GM19467 (cell line): ENCODE measurements around the gene CRTAC1.
A peak's percentile ranks its signal among the peaks of the same experiment; 100 is the strongest.

ENCODE experiments used
- ATAC-seq: cut with Tn5 transposase; IDR thresholded peaks from one replicate; pipeline ENCODE4 v1.9.1; 2021; ENCODE audit warnings: mild to moderate bottlenecking, moderate library complexity; ENCODE audit not compliant: unreplicated experiment

CRTAC1 gene

DNA sequence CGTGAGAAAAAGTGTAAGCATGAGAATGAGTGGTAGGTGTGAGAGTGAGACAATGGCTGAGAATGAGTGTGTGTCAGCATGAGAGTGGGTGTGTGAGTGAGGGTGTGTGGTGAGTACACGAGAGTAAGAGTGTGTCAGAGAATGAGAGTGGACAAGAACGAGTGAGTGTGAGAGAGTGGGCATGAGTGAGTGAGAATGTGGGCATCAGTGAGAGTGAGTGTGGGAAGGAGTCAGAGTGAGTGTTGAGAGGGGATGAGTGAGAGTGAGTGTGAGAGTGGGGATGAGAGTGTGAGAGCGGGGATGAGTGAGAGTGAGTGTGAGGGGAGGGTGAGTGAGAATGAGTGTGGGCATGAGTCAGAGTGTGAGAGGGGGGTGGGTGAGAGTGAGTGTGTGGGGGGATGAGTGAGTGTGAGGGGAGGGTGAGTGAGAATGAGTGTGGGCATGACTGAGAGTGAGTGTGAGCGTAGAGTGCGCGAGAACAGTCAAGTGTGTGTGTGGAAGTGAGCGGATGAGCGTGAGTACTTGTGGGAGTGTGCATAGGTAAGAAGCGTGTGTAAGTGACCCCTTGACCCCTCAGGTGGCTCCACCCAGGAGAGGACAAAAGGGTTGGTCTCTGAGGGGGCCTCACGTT, 105.0 kb downstream of the CRTAC1 start:
- no peak for ATAC-seq

GRCh38 chr10:97924678-97925077, 105.7 kb downstream of the CRTAC1 start:
- no peak for ATAC-seq

GRCh38 chr10:97923476-97923875, 106.9 kb downstream of the CRTAC1 start:
- ATAC-seq = no peak

GRCh38 chr10:97923057-97923456, 107.4 kb downstream of the CRTAC1 start:
- ATAC-seq = no peak

DNA sequence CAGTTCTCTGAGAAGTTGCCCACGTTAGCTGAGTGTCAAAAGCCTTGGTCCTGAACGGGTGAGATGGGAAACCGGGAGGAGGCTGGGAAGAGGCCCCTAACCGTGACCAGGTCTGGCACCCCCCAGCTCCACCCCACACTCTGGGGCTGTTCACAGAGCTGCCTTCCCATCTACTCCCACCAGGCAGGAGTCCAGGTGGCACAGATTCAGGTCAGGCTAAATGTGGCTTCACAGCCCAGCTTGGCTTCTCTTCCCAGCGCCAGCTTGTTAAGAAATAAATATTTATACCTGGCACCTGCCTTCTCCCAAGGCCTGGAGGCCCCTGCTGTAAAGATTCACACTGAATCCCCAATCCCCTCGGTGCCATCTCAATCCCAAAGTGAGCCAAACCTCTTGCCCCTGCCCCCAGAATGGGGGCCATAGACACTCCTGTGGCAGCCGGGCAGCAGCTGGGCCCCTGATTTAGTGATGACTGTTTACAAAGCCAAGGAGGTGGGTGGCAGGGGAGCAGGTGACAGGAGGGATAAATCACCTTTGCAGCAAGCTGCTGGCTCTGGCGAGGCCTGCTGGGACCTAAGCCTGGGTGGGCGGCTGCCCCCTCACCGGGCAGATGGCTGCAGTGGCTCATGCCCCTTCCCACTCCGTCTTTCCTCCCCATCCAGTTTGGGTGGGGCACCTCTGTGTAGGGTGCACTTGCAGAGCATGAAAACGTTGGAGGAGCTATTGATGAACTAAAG, 108.2 kb downstream of the CRTAC1 start:
- no peak for ATAC-seq

- ATAC-seq = no peak
Observed at GRCh38 chr10:97921581-97922021, 108.8 kb downstream of the CRTAC1 start.

DNA sequence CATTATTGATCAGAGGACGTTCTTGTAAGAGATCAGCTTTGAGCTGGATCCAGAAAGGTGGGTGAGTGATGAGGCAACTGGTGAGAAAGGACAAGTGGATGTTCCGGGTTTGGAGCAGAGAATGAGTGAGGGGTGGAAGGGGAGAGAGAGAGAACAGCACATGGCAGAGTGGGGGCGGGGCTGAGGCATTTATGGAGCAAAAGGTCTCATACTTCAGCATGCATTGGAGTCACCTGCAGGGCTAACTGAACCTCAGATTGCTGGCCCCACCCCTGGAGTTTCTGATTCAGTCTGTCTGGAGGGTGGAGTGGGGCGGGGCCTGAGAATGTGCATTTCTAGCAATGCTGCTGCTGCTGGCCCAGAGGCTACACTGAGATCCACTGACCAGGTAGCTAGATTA, 109.6 kb downstream of the CRTAC1 start:
- no peak for ATAC-seq

DNA sequence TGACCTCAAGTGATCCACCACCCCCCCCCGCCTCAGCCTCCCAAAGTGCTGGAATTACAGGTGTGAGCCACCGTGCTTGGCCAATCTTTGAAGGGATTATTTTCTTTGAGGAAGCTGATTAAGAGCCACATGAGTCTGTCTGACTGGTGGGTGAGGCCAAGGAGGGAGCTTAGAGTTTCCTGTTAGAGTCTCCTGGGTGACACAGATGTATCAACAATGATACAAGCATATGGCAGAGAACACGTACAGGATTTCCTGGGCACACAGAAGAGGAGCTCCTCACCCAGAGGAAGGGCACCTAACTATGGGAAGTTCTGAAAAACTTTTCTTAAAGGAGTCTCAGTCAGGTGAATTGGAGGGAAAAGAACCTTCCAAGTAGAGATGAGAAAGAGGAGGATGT, 111.4 kb downstream of the CRTAC1 start:
- no peak for ATAC-seq

- ATAC-seq = no peak
Observed at GRCh38 chr10:97916586-97916985, 113.8 kb downstream of the CRTAC1 start.

DNA sequence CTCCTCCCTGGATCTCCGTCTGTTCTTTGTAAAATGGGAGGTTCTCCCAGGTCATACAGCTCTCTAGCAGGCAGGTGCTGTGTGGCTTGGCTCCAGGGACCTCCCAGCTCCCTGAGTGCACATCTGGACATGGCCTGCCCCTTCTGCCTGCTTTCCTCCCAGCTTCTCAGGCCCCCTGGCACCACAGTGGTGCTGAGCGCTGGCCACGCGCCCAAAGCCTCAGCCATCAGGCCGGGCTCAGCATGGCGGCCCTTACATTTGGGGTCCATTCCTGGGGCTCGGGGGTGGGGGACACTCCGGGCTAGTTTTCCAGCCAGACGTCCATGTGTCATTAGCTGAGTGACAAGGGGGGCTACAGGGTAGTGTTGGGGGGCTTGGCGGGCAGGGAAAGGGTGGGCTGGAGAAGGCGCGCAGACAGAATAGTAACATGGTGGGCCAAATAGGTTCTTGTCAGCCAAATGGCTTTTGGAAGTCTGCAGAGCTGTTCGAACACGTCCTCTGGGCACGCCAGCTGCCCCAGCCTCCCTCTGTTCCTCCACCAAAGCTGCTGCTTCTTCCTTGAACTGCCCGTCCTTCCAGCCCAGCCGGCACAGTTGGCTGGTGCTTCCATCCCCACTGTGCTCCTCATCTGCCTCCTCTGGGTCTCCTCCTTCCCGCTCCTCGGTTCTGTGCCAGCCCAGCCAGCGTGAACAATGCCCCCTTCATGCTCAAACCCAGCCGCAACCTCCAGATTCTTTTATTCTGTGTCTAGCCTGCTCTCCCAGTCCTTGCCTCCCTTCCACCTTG, 114.9 kb downstream of the CRTAC1 start:
- ATAC-seq = no peak

- peak; percentile 69 for ATAC-seq
Observed at GRCh38 chr10:97914837-97915211, 115.6 kb downstream of the CRTAC1 start.

DNA sequence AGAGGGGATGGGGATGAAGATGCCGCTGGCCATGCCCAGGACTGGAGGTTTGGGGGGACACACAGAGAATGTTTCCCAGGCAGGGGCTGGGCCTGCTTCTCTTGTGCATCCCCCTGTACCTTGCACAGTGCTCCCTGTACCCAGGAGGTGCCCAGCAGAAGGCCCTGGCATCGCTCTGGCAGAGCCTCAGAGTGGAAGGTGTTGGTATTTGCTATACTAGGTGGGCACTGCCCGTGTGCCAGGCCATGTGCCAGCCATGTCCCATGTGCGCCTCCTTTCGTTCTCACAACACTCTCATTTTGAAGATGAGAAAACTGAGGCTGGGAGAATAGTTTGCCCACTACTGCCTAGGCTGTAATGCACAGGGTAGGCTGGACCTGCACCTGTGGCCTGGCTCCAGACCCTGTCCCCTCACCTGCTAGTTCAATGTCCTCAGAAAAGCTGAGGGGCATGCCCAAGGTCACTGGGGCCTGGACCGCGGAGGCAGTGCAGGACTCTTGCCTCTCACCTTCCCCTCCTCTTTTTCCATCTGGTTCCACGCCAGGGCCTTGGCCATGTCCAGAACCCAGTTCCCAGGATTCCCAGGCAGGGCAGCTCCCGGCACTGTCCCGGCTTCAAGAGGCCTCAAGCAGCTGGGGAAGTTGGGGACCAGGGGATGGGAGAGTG, 116.1 kb downstream of the CRTAC1 start:
- ATAC-seq = no peak

DNA sequence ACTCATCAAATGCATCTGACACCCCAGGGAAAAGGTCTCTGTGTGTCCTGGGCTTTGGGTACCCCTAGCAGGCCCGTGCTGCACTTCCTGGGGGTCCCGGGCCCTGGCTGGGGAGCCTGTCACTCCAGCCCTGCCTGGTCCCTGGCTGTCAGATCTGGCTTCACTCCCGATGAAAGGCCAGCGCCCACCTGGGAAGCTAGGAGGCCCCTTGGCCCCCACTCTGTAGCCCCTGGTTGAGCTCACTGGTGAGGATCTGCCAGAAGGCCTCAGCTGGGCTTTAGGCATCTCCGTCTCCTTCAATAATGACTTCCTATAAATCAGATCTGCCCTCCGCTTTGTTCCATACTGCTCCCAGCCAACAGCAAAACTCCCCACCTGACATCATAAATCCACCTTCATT, 116.8 kb downstream of the CRTAC1 start:
- no peak for ATAC-seq

DNA sequence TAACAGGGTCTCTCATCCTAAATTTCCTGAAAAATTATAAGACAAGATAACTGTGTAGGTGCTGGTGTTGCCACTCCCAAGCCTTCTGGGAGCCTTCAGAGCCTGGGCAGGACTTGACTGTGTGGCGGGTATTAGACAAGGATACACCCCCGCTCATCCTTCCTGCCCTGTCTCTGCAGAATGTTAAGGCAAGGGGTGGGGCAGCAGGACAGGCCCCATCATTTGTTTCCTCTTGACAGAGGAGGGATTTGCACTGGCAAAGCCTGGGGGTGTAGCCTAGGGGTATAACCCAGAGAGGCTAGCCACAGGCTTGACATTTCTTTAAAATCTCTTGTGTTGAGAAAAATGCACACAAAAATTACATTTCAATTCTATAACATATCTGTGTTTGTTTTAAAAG, 117.2 kb downstream of the CRTAC1 start:
- ATAC-seq = no peak

GRCh38 chr10:97911217-97911616, 119.2 kb downstream of the CRTAC1 start:
- ATAC-seq = no peak

DNA sequence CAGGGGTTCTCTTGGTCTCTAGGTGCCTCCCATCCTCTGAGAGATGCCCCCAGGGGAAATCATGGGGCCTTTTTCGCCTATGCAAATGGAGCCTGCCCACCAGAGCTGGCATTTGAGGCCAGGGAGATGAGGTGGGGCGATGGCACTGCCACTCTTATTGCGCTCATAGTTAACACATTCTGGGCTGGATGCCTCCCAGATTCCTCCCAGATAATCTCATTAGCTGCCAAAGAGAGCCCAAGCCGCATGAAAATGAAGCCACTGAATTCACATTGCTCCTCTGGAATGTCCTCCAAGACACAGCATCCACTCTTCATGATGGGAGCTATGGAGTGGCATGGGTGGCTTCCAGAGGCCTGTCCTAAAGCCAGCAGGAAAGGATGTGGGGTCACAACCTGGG, 119.8 kb downstream of the CRTAC1 start:
- ATAC-seq = no peak

GRCh38 chr10:97907830-97908229, 122.6 kb downstream of the CRTAC1 start:
- no peak for ATAC-seq

DNA sequence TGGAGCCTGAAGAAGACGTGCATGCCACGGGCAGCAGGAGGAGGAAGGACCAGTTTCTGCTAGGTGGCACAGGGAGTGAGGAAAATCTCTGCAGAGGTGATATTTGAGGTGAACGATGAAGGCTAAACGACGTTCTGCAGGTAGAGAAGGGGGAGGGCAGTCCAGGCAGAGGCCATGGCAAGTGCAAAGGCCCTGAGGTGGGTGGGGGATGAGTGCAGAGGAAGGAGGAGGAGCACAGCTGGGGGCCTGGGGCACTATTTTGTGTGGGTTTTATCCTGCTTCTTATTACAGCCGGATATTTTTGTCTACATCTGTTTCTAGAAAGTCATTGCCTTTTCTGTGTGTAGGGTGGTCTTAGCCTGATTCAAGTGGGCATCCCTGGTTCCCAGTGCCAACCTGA, 123.2 kb downstream of the CRTAC1 start:
- no peak for ATAC-seq

GRCh38 chr10:97905276-97905675, 125.1 kb downstream of the CRTAC1 start:
- no peak for ATAC-seq

DNA sequence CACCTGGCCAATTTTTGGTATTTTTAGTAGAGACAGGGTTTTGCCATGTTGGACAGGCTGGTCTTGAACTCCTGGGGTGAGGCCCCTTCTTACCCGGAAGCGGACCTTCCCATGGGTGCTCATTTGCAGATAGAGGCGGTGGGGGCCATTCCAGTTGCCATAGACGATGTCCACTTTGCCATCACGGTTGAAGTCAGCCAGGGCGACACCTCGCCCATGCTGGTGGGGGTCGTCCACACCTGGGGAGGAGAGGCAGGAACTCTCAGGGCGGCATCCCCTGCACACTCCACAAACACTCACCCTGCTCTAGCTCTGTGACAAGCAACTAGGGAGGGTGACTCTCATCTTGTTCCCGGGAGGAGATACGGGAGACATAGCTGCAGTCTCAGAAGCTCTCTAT, 125.8 kb downstream of the CRTAC1 start:
- no peak for ATAC-seq

GRCh38 chr10:97904018-97904381, 126.4 kb downstream of the CRTAC1 start:
- no peak for ATAC-seq
